Right ventricle myocardium superior (tissue), 1 donor: ENCODE measurements around the gene POLR3H. TPM values are rescaled to one million over a fixed set of nuclear protein-coding genes. Genes with fewer than 3 reads are reported as not detected.

ENCODE experiments used
- total RNA-seq: library from RNA; stranded (reverse); fragmentation: NEBNext Ultra II Directional; extraction: Animal tissue kit (Norgen Biotek cat#: 25700); gene quantifications from one replicate; pipeline ENCODE4 v1.2.1, GENCODE V29; 2021
- donor health status: DM: no; HTN: yes; CAD: no; lungs with severe emphysema.

POLR3H gene
- total RNA-seq, 1 donor from 2014 or later: 18.3 TPM

Other genes with a start within 250 kb of the POLR3H start
- gene ZC3H7B, start 242.9 kb downstream of the POLR3H start, total RNA-seq: 41.3 TPM
- 20.7 TPM for gene TEF, start 162.5 kb downstream of the POLR3H start, total RNA-seq
- 62.6 TPM for gene TOB2, start 97.7 kb downstream of the POLR3H start, total RNA-seq
- gene PHF5A, start 75.8 kb downstream of the POLR3H start, total RNA-seq: 26.4 TPM
- gene ACO2, start 75.4 kb downstream of the POLR3H start, total RNA-seq: 835 TPM
- 252 TPM for gene CSDC2, start 16.5 kb upstream of the POLR3H start, total RNA-seq
- gene PMM1, start 45.4 kb upstream of the POLR3H start, total RNA-seq: 13.9 TPM
- gene DESI1, start 76.6 kb upstream of the POLR3H start, total RNA-seq: 38.4 TPM
- 143 TPM for gene XRCC6, start 76.8 kb upstream of the POLR3H start, total RNA-seq
- gene SNU13, start 144.4 kb upstream of the POLR3H start, total RNA-seq: 193 TPM
- not detected for gene MEI1, start 155.0 kb upstream of the POLR3H start, total RNA-seq